Stimulated activated CD8-positive, alpha-beta memory T cell treated with anti-CD3 and anti-CD28 coated beads, Interleukin-12 subunit alpha, Interleukin-12 subunit beta, amount 100 ng/mL, for 24 hours (primary cell): ENCODE results near the gene ANAPC2.
A peak's percentile ranks its signal among the peaks of the same experiment; 100 is the strongest.

ENCODE experiments used
- DNase-seq: peaks from one replicate; pipeline ENCODE4 v3.0.0-alpha.2; 2020; ENCODE audit errors: extremely low read depth

Gene ANAPC2

GRCh38 chr9:137188490-137189296, at the start of gene ANAPC2, which contains the start of gene SSNA1:
Gene ANAPC2 (minus strand): TSS chr9:137188560. CDS start chr9:137188532, 28 bp downstream.
Gene SSNA1 (plus strand): TSS chr9:137188676. CDS start chr9:137188727, 51 bp downstream.
- DNase-seq: peak; percentile 84

- no peak for DNase-seq
Observed at GRCh38 chr9:137236936-137237421, 48.6 kb upstream of the ANAPC2 start.

GRCh38 chr9:137236238-137236935, 48.0 kb upstream of the ANAPC2 start:
- DNase-seq: peak; percentile 77

- no peak for DNase-seq
Observed at GRCh38 chr9:137235424-137236237, 47.3 kb upstream of the ANAPC2 start.

- no peak for DNase-seq
Observed at GRCh38 chr9:137234758-137235423, 46.5 kb upstream of the ANAPC2 start.

- DNase-seq: no peak
Observed at GRCh38 chr9:137234055-137234697, 45.8 kb upstream of the ANAPC2 start.

GRCh38 chr9:137233143-137233980, 45.0 kb upstream of the ANAPC2 start:
- DNase-seq: no peak

- no peak for DNase-seq
Observed at GRCh38 chr9:137232510-137232909, 44.1 kb upstream of the ANAPC2 start.

- no peak for DNase-seq
Observed at GRCh38 chr9:137232101-137232500, 43.7 kb upstream of the ANAPC2 start.

GRCh38 chr9:137231372-137232039, 43.1 kb upstream of the ANAPC2 start:
- no peak for DNase-seq

- no peak for DNase-seq
Observed at GRCh38 chr9:137230705-137231371, 42.5 kb upstream of the ANAPC2 start, which contains the start of gene SLC34A3. Gene SLC34A3 (plus strand): TSS chr9:137230901. CDS start chr9:137231703, 802 bp downstream.

- DNase-seq: no peak
Observed at GRCh38 chr9:137229903-137230704, 41.7 kb upstream of the ANAPC2 start.

GRCh38 chr9:137228968-137229896, 40.9 kb upstream of the ANAPC2 start:
- no peak for DNase-seq

GRCh38 chr9:137228506-137228967, 40.2 kb upstream of the ANAPC2 start:
- no peak for DNase-seq

GRCh38 chr9:137227853-137228505, 39.6 kb upstream of the ANAPC2 start:
- no peak for DNase-seq
